Measurements from ENCODE around the gene SF3A2.

DNA sequence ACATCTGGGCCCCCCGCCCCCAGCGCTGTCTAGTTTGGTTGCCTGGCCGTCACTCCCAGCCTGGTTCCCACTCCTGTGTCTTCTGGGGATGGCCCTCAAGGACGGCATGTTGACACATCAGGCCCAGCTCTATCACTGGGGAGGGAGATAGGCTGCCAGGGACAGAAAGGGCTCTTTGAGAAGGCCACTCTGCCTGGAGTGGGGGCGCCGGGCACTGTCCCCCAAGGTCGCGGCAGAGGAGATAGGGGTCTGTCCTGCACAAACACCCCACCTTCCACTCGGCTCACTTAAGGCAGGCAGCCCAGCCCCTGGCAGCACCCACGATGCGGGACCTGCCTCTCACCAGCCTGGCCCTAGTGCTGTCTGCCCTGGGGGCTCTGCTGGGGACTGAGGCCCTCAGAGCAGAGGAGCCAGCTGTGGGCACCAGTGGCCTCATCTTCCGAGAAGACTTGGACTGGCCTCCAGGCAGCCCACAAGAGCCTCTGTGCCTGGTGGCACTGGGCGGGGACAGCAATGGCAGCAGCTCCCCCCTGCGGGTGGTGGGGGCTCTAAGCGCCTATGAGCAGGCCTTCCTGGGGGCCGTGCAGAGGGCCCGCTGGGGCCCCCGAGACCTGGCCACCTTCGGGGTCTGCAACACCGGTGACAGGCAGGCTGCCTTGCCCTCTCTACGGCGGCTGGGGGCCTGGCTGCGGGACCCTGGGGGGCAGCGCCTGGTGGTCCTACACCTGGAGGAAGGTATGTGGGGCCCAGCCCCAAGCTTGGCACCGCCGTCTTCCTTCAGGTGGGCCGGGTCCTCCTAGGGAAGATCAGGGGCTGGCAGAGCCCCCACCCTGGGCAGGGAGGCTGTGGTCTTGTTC is 12.6 kb downstream of the SF3A2 start, which contains the start of gene AMH:
- TF ChIP-seq POLR2AphosphoS5 (IDR thresholded peaks at IDR 0.05; ENCODE audit: low read depth, low read length) (peak; percentile 26), POLR2A (IDR thresholded peaks at IDR 0.05; ENCODE audit: low read depth, low read length) (peak; percentile 57; the same call in 1 of the 2 replicates), TAF1 (IDR thresholded peaks at IDR 0.05; ENCODE audit: low read depth, low read length) (no peak), POU2F2 (IDR thresholded peaks at IDR 0.05; ENCODE audit: low read depth, low read length) (no peak), SPI1 (IDR thresholded peaks at IDR 0.05; ENCODE audit: low read depth, low read length) (no peak), PAX5 (IDR thresholded peaks at IDR 0.05; ENCODE audit: insufficient read depth, low read length, severe bottlenecking) (no peak)

Data from GM12891 (cell line).